Measurements from ENCODE around the gene ANO9. TPM values are rescaled to one million over a fixed set of nuclear protein-coding genes. Genes with fewer than 3 reads are reported as not detected.
A peak's percentile ranks its signal among the peaks of the same experiment; 100 is the strongest.

ANO9 gene
- total RNA-seq, 1 experiment from 2014 or later = 16.6 TPM

- ChIA-PET POLR2A (ENCODE audit: unreplicated experiment) (interaction anchor here (0.5 kb wide), 1 partner anchor 10 kb away, joined by 3 read pairs; no protein-coding TSS in a partner anchor), CTCF (interaction anchor here (0.5 kb wide), 1 partner anchor 10 kb away, joined by 3 read pairs; no protein-coding TSS in a partner anchor)
- no TSS peak for BruUV-seq (replicated peaks)
- H3K4me3 ChIP-seq (ENCODE audit: low read length) = no peak overlapping the region
- H3F3A ChIP-seq (ENCODE audit: low read length, unreplicated experiment) = no peaks in the 10 kb centered on the region
- H3K9me3 ChIP-seq (ENCODE audit: low read length) = no peaks in the 10 kb centered on the region
- TF ChIP-seq EZH2 (IDR thresholded peaks at IDR 0.05; ENCODE audit: low read length, unreplicated experiment) = no peak
- no peak for TF ChIP-seq CTCF (conservative IDR thresholded peaks at IDR 0.05; ENCODE audit: low read depth, low read length)
- TF ChIP-seq EZH2phosphoT487 (IDR thresholded peaks at IDR 0.05; ENCODE audit: borderline replicate concordance, low read length) = no peak
- H2AFZ ChIP-seq (ENCODE audit: low read length) = no peak overlapping the region
- H3K27me3 ChIP-seq (ENCODE audit: low read length) = no peaks in the 10 kb centered on the region
- H3K36me3 ChIP-seq (ENCODE audit: low read depth, low read length) = peaks cover 29% of the 10 kb centered on the region
- ATAC-seq (no peak), DNase-seq (no peak)
- H3K27ac ChIP-seq (ENCODE audit: low read length) = no peak overlapping the region
- peaks cover 19% of the 10 kb centered on the region for H3K4me1 ChIP-seq (ENCODE audit: insufficient read depth, low read length)
- H4K20me1 ChIP-seq (ENCODE audit: low read length) = peaks cover 12% of the 10 kb centered on the region; the same call in 1 of the 2 replicates
- no peak overlapping the region for H3K4me2 ChIP-seq (ENCODE audit: low read length)
- H3K79me2 ChIP-seq (ENCODE audit: low read length) = peaks cover 42% of the 10 kb centered on the region
- intact Hi-C loops (cut with micrococcal nuclease) = loop anchor here (10.0 kb wide), 1 partner anchor 48 kb away; the partner anchor contains the start of gene ANO9
- H3K9me2 ChIP-seq (replicated peaks; ENCODE audit: low read length) = no peaks in the 10 kb centered on the region
- H3K9ac ChIP-seq (ENCODE audit: low read length) = no peak overlapping the region
These were observed 44.8 kb downstream of the ANO9 start for GRCh38 chr11:396948-397548.

GRCh38 chr11:396511-396947 lies 45.3 kb downstream of the ANO9 start:
- ATAC-seq (no peak), DNase-seq (no peak)
- BruUV-seq (replicated peaks) = no TSS peak
- Histone ChIP-seq H3K4me3 (ENCODE audit: low read length) (peak overlapping the region; percentile 90; the same call in 1 of the 2 replicates), H2AFZ (ENCODE audit: low read length) (no peak overlapping the region), H4K20me1 (ENCODE audit: low read length) (peaks cover 12% of the 10 kb centered on the region; the same call in 1 of the 2 replicates), H3K9me2 (replicated peaks; ENCODE audit: low read length) (no peaks in the 10 kb centered on the region), H3K9ac (ENCODE audit: low read length) (no peak overlapping the region), H3K27ac (ENCODE audit: low read length) (no peak overlapping the region), H3K79me2 (ENCODE audit: low read length) (peaks cover 42% of the 10 kb centered on the region), H3K9me3 (ENCODE audit: low read length) (no peaks in the 10 kb centered on the region), H3K36me3 (ENCODE audit: low read depth, low read length) (peaks cover 29% of the 10 kb centered on the region), H3F3A (ENCODE audit: low read length, unreplicated experiment) (no peaks in the 10 kb centered on the region), H3K4me1 (ENCODE audit: insufficient read depth, low read length) (peaks cover 19% of the 10 kb centered on the region), H3K27me3 (ENCODE audit: low read length) (no peaks in the 10 kb centered on the region), H3K4me2 (ENCODE audit: low read length) (peak overlapping the region; percentile 96)
- ChIA-PET POLR2A (ENCODE audit: unreplicated experiment) (interaction anchor here (0.5 kb wide), 1 partner anchor 10 kb away, joined by 3 read pairs; no protein-coding TSS in a partner anchor), CTCF (interaction anchor here (0.5 kb wide), 1 partner anchor 11 kb away, joined by 3 read pairs; no protein-coding TSS in a partner anchor)
- intact Hi-C loops (cut with micrococcal nuclease) = loop anchor here (10.0 kb wide), 1 partner anchor 48 kb away; the partner anchor contains the start of gene ANO9
- TF ChIP-seq EZH2phosphoT487 (IDR thresholded peaks at IDR 0.05; ENCODE audit: borderline replicate concordance, low read length) = no peak
- no peak for TF ChIP-seq EZH2 (IDR thresholded peaks at IDR 0.05; ENCODE audit: low read length, unreplicated experiment)
- peak; percentile 38; the same call in 1 of the 2 replicates for TF ChIP-seq CTCF (conservative IDR thresholded peaks at IDR 0.05; ENCODE audit: low read depth, low read length)

GRCh38 chr11:395866-396265 lies 45.9 kb downstream of the ANO9 start:
- H3K9me2 ChIP-seq (replicated peaks; ENCODE audit: low read length) = no peaks in the 10 kb centered on the region
- ChIA-PET CTCF (no interaction called here), POLR2A (ENCODE audit: unreplicated experiment) (no interaction called here)
- H4K20me1 ChIP-seq (ENCODE audit: low read length) = peaks cover 12% of the 10 kb centered on the region; the same call in 1 of the 2 replicates
- no peaks in the 10 kb centered on the region for H3F3A ChIP-seq (ENCODE audit: low read length, unreplicated experiment)
- ATAC-seq = no peak
- intact Hi-C loops (cut with micrococcal nuclease) = loop anchor here (10.0 kb wide), 1 partner anchor 49 kb away; the partner anchor contains the start of gene ANO9
- TF ChIP-seq EZH2phosphoT487 (IDR thresholded peaks at IDR 0.05; ENCODE audit: borderline replicate concordance, low read length) = no peak
- TF ChIP-seq EZH2 (IDR thresholded peaks at IDR 0.05; ENCODE audit: low read length, unreplicated experiment) = no peak
- TF ChIP-seq CTCF (conservative IDR thresholded peaks at IDR 0.05; ENCODE audit: low read depth, low read length) = no peak
- BruUV-seq (replicated peaks) = no TSS peak
- H3K9ac ChIP-seq (ENCODE audit: low read length) = 0 out of 2 replicates have a peak overlapping the region, but pooled peaks have one; percentile 99
- H3K27ac ChIP-seq (ENCODE audit: low read length) = no peak overlapping the region
- no peaks in the 10 kb centered on the region for H3K9me3 ChIP-seq (ENCODE audit: low read length)
- H2AFZ ChIP-seq (ENCODE audit: low read length) = no peak overlapping the region
- peak overlapping the region; percentile 96 for H3K4me2 ChIP-seq (ENCODE audit: low read length)
- H3K4me3 ChIP-seq (ENCODE audit: low read length) = peak overlapping the region; percentile 90
- H3K4me1 ChIP-seq (ENCODE audit: insufficient read depth, low read length) = peaks cover 19% of the 10 kb centered on the region
- H3K79me2 ChIP-seq (ENCODE audit: low read length) = peaks cover 42% of the 10 kb centered on the region
- no peak for DNase-seq
- peaks cover 29% of the 10 kb centered on the region for H3K36me3 ChIP-seq (ENCODE audit: low read depth, low read length)
- H3K27me3 ChIP-seq (ENCODE audit: low read length) = no peaks in the 10 kb centered on the region
